ENCODE results near the gene POLD1.
"Not testable (repeated sequence)": the region's sequence is repeated elsewhere in the genome, so short reads cannot be mapped to it uniquely, and the experiment has no call there.

DNA sequence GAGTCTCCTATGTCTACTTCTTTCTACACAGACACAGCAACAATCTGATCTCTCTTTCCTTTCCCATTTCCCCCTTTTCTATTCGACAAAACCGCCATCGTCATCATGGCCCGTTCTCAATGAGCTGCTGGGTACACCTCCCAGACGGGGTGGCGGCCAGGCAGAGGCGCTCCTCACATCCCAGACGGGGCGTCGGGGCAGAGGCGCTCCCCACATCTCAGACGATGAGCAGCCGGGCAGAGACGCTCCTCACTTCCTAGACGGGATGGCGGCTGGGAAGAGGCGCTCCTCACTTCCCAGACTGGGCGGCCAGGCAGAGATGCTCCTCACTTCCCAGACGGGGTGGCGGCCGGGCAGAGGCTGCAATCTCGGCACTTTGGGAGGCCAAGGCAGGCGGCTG lies 6.8 kb downstream of the POLD1 start:
- TF ChIP-seq CTCF (IDR thresholded peaks at IDR 0.05; ENCODE audit: insufficient read depth, low read depth, low read length); EZH2 (IDR thresholded peaks at IDR 0.05; ENCODE audit: insufficient read depth, low read length): not testable (repeated sequence)

Data from astrocyte (in vitro differentiated cells and primary cell).